HG02642 (cell line): Measurements from ENCODE around the gene WDR5B.

Source experiments
- ATAC-seq: cut with Tn5 transposase; IDR thresholded peaks from one replicate; pipeline ENCODE4 v1.9.1; 2021; ENCODE audit warnings: mild to moderate bottlenecking; ENCODE audit not compliant: unreplicated experiment, poor library complexity

Gene WDR5B

DNA sequence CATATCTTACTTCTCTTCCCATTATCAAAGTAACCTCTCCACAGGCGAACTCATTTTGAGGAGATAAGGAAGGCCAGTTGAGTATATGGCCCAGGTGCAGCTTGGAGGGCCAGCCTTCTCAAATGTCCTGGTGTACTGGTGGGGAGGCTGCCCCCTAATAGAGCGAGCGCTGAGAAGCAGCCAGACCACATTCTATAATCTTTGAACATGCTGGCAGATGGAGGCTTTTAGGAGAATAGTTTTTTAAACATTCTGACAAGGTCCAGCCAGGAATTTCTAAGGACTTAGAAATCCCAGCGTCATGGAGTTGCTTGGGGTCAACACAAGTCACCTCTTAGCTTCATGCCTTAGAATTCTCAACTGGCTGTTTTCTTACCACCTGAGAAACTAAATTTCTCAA, 5.8 kb downstream of the WDR5B start:
- ATAC-seq = no peak

DNA sequence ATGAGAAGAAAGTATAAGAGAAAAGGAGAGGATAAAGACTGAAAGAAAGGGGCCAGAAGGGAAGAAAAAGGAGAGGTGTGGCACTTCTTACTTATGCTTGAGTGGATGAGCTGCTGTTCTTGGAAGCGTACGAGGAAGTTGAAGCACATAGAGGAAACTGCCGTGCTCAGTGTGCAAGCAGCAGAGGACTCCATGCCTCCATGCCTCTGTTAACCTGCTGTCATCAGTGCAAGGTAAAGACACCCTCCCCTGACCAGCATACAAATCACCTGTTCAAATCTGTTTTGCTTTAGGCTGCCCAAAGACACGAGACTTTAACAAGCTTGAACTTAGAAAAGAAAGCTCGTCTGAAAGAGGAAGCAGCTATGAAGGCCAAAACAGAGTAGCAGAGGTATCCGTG, 6.4 kb downstream of the WDR5B start:
- ATAC-seq = no peak

GRCh38 chr3:122407946-122408345, 7.9 kb downstream of the WDR5B start:
- ATAC-seq = no peak

- no peak for ATAC-seq
Measured at GRCh38 chr3:122406198-122406597, 9.7 kb downstream of the WDR5B start.

- ATAC-seq = no peak
Measured at GRCh38 chr3:122405015-122405414, 10.8 kb downstream of the WDR5B start.

GRCh38 chr3:122403489-122403888, 12.4 kb downstream of the WDR5B start:
- ATAC-seq = no peak

DNA sequence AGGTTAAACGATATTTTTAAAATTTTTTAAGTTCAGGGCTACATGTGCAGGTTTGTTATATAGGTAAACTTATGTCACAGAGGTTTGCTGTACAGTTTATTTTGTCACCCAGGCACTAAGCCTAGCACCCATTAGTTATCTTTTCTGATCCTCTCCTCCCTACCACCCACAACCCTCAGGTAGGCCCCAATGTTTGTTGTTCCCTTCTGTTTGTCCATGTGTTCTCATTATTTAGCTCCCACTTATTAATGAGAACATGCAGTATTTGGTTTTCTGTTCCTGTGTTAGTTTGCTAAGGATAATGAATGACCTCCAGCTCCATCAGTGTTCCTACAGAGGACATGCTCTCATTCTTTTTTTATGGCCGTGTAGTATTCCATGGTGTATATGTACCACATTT, 16.9 kb downstream of the WDR5B start:
- no peak for ATAC-seq

GRCh38 chr3:122397201-122397600, 18.7 kb downstream of the WDR5B start:
- no peak for ATAC-seq

GRCh38 chr3:122396511-122396910, 19.4 kb downstream of the WDR5B start:
- no peak for ATAC-seq

DNA sequence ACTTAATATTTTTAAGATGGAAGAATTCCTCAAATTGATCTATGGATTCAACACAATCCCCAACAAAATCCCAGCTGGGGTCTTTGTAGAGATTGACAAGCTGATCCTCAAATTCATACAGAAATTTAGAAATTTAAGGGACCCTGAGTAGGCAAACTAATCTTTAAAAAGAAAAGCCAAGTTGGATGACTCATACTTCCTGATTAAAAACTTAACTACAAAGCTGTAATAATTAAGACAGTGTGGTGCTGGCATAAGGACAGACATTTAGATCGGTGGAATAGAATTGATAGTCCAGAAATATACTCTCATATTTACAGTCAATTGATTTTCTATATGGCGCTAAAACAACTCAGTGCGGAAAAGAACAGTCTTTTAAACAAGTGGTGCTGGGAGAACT, 20.3 kb downstream of the WDR5B start:
- no peak for ATAC-seq

- ATAC-seq = no peak
Measured at GRCh38 chr3:122394173-122394572, 21.7 kb downstream of the WDR5B start.

GRCh38 chr3:122392868-122393844, 22.7 kb downstream of the WDR5B start:
- ATAC-seq = no peak

DNA sequence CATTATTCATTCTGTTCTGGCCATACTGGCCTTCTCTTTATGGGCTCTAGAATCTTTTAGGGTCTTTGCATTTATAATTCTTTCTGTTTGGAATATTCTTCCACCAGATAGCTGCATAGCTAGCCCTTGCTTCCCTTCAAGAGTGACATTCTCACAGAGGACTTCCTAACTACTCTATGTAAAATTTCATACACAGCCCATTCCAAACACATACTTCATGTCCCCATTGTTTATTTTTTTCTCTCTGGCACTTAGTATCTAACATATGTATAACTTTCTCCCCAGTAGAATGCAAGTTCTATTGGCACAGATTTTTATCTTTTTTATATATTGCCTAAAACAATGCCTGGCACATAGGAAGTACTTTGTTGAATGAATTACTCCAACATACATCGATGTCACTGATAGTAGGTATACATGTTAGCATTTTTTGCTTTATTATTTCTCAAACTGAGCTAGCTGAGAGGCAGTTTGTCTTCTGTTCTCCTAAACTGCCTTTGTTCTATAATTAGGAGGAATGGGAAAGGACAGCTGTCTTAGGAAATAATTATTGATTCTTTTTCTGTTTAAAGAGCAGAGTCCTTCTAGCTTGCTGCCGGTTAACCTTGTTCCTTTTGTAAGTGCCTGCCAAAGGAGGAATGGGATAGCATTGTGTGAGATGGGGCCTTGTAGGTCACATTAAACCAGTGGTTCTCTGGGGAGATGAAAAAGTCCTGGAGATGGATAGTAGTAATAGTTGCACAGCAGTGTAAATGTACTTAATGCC, 24.0 kb downstream of the WDR5B start:
- no peak for ATAC-seq

GRCh38 chr3:122390665-122391064, 25.2 kb downstream of the WDR5B start:
- ATAC-seq = no peak

DNA sequence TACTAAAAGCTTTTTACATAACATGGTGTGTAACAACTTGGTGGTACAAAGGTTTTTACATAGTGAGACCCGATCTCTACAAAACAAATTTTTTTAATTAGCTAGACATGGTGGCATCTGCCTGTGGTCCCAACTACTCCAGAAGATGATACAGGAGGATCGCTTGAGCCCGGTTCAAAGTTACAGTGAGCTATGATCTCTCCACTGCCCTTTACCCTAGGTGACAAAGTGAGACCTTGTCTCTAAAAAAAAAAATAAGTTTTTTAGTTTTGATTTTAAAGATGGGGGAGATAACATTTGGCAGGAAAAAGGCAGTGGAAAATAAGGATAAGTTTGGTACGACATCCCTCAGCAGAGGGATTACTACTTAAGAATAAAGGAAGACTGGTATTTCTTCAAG, 26.0 kb downstream of the WDR5B start:
- ATAC-seq = no peak

- ATAC-seq = no peak
Measured at GRCh38 chr3:122389197-122389596, 26.7 kb downstream of the WDR5B start.

DNA sequence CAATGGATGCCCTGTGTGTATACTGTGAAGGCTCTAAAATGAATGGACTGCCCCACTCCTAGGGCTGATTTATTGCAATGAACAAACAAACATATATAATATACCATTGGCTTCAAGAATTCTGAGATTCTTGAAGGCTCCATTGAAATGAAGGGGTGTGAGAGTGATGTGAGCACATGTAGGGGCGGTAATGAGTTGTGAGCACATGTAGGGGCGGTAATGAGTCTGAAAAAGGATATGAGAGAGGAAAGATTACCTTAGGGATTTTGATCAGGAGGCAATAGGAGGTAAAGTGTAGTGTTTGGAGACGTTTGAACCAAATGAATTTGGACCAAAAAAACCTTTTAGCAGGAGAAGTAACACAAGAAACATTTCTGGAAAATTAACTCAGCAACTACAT, 28.2 kb downstream of the WDR5B start:
- ATAC-seq = no peak

- ATAC-seq = peak; percentile 94
Measured at GRCh38 chr3:122383771-122384697, 31.8 kb downstream of the WDR5B start, which contains the start of gene FAM162A. TSS of gene FAM162A (plus strand) at chr3:122384182. CDS start at chr3:122384266, 84 bp downstream.

DNA sequence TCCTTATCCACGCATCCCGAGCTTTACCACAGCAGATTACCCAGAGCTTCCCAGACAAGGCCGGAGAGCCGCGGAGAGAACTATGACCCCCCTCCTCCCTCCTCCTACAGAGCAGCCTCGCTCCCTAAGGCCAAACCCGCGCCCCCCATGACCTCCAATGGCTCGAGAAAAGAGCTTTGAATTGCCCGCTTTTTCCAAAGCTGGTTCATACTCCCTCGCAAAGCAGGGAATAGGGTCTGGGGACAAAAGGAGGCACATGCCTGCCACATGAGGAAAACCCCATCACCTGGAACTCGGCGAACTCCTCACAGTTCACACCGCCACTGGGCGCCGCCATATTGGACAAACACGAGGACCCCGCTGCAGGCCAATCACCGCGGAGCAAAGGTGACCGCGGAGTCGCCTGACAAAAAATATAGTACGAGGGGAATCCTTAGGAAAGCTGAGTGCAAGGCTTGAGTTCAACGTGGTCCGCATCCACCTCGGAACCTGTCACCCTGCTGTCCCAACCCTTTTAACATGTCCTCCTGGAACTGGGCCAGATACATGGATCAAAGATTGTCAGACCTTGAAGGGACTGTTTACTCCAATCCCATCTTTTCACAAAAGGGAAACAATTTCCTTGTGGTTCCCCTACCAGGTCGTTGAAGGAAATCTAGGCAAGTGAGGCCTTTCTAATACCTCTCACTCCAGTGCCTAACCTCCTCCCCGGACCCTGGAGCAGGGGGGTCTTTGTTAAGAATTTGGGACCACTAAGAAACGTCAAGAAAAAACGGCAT, 32.8 kb downstream of the WDR5B start, which contains the start of gene MIX23:
TSS of gene MIX23 (minus strand) at position 344 of the 779 bp plus-strand sequence. CDS start at position 337, 7 bp downstream.
- peak; percentile 41 for ATAC-seq
